HepG2 (cell line): ENCODE data around the gene APOC4. TPM values are rescaled to one million over a fixed set of nuclear protein-coding genes. Genes with fewer than 3 reads are reported as not detected.

Experiments
- AGO2 ChIP-seq: fragments of 200-400 bp; formaldehyde crosslinking; optimal IDR thresholded peaks from 2 replicates; pipeline ENCODE3; 2017; ENCODE audit warnings: mild to moderate bottlenecking, low read depth, low read length, moderate library complexity
- ARNT2 ChIP-seq: sonication (generic); formaldehyde crosslinking; IDR thresholded peaks from 2 replicates; pipeline ENCODE4 v1.8.0; 2022; ENCODE audit warnings: mild to moderate bottlenecking, low read depth, missing genetic modification reagents, moderate library complexity
- CSRNP2 ChIP-seq: sonication (generic); formaldehyde crosslinking; conservative IDR thresholded peaks from 2 replicates; pipeline ENCODE4 v1.8.0; 2022; ENCODE audit warnings: low read depth, missing genetic modification reagents
- KLF11 ChIP-seq: IDR thresholded peaks from 2 replicates; pipeline ENCODE4 v1.6.1; 2016; ENCODE audit warnings: missing compliant biosample characterization
- RBFOX2 ChIP-seq: fragments of 200-400 bp; formaldehyde crosslinking; IDR thresholded peaks from 2 replicates; pipeline ENCODE4 v1.6.1; 2017; ENCODE audit warnings: low read depth, mild to moderate bottlenecking, low read length
- RERE ChIP-seq: IDR thresholded peaks from 2 replicates; pipeline ENCODE4 v1.6.1; 2016; ENCODE audit warnings: low read depth, missing genetic modification reagents, missing compliant biosample characterization
- SKI ChIP-seq: fragments of 450-650 bp; IDR thresholded peaks from one replicate; pipeline ENCODE4 v1.6.1; 2018; ENCODE audit warnings: mild to moderate bottlenecking; ENCODE audit not compliant: partially characterized antibody
- TAF15 ChIP-seq: fragments of 200-400 bp; formaldehyde crosslinking; IDR thresholded peaks from one replicate; pipeline ENCODE4 v1.6.1; 2018; ENCODE audit warnings: mild to moderate bottlenecking, low read depth, low read length; ENCODE audit not compliant: poor library complexity, severe bottlenecking
- TBL1XR1 ChIP-seq: fragments of 150-350 bp; IDR thresholded peaks from 2 replicates; pipeline ENCODE4 v1.6.1; 2014; ENCODE audit warnings: borderline replicate concordance, low read length; ENCODE audit not compliant: partially characterized antibody
- ZBTB7B ChIP-seq: sonication (generic); formaldehyde crosslinking; IDR thresholded peaks from 2 replicates; pipeline ENCODE4 v1.4.0; 2020; ENCODE audit warnings: missing genetic modification reagents
- ZNF121 ChIP-seq: sonication (generic); formaldehyde crosslinking; IDR thresholded peaks from 2 replicates; pipeline ENCODE4 v1.5.0; 2020; ENCODE audit warnings: mild to moderate bottlenecking, missing genetic modification reagents
- ZNF431 ChIP-seq: sonication (generic); formaldehyde crosslinking; IDR thresholded peaks from 2 replicates; pipeline ENCODE4 v1.9.0; 2022; ENCODE audit warnings: missing genetic modification reagents, low read depth, mild to moderate bottlenecking, borderline replicate concordance
- ZNF776 ChIP-seq: sonication (generic); formaldehyde crosslinking; IDR thresholded peaks from 2 replicates; pipeline ENCODE4 v1.4.0; 2020; ENCODE audit warnings: mild to moderate bottlenecking, missing genetic modification reagents
- polyA plus RNA-seq, 8 experiments: library from polyadenylated mRNA; depleted of rRNA in 3 of 8; stranded (reverse) in 7 of 8; unstranded in 1 of 8; fragments of >200 nt; fragmentation: Illumina TruSeq in 4 of 8; extraction: Trizol in 4 of 8; gene quantifications; 2 replicates each; pipeline versions ENCODE4 v1.2.1 to v1.2.3, GENCODE V29; 2011 to 2016; ENCODE audit warnings: low read depth in 4 of 8, missing spikeins in 1 of 8, mixed read lengths in 1 of 8; ENCODE audit not compliant: insufficient read depth in 1 of 8
- total RNA-seq, 5 experiments: library from RNA; depleted of rRNA; stranded (reverse); fragments of >200 nt; fragmentation: Illumina TruSeq; extraction: Trizol; gene quantifications; 2 replicates each; pipeline ENCODE4 v1.2.3, GENCODE V29; 2016; ENCODE audit warnings: low read depth in 1 of 5
- TF ChIP-seq, protein P1 (sequence below): sonication (generic); formaldehyde crosslinking; IDR thresholded peaks from 2 replicates; pipeline ENCODE4 v1.5.1; 2020; ENCODE audit warnings: mild to moderate bottlenecking, missing genetic modification reagents, moderate library complexity
- TF ChIP-seq, protein P2 (sequence below): sonication (generic); formaldehyde crosslinking; IDR thresholded peaks from 2 replicates; pipeline ENCODE4 v1.5.0; 2020; ENCODE audit warnings: mild to moderate bottlenecking, missing genetic modification reagents, borderline replicate concordance

Gene APOC4
- total and polyA plus RNA-seq, 2 of the 13 experiments (the other 11 are each of a cell fraction or from before 2014, with no cell fraction given), result 0.46 TPM; not detected in 1

DNA sequence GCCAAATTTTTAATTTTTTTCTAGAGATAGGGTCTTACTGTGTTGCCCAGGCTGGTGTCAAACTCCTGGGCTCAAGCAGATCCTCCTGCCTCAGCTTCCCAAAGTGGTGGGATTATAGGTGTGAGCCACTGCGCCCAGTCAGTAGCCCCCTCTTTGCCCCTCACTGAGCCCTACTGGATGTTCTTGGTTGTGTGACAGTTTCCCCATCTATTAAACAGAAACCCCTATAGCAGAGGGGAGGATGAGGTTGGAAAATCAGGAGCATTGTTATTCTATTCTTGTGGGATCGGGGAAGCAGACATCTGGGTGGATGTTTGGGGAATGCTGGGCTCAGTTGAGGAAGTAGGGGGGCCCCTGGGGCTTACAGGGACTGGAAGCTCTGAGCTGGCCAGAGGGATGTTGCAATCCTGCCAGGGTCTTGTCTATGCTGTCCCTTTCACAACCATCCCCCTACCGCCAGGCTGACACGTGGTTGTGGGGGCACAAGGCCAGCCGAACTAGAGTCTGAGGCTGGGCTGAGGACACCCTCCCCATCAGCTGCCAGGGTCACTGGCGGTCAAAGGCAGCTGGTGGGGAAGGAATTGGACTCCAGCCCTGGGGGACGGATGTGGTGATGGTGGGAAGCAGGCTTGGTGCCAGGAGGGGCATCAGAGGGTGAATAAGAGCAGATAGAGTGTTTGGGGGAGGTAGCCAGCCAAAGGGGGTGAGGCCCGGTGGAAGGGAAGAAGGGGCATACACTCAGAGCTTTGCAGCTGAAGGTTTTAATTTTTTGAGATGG, 16.7 kb upstream of the APOC4 start (continued):
- no peak for TF ChIP-seq CSRNP2 (CRISPR knock-in tag)
- peak; percentile 95 for TF ChIP-seq RERE
- no peak for TF ChIP-seq AGO2
- TF ChIP-seq TAF15, result no peak
- TF ChIP-seq ZBTB7B (CRISPR knock-in tag), result peak; percentile 100
- TF ChIP-seq ZNF121, result peak; percentile 99
- TF ChIP-seq KLF11 (CRISPR knock-in tag), result 0 out of 2 replicates have a peak, but pooled peaks have one; percentile 40
- peak; percentile 25; the same call in 1 of the 2 replicates for TF ChIP-seq RBFOX2
- peak; percentile 89 for TF ChIP-seq ARNT2
- TF ChIP-seq ZNF431, result peak; percentile 92
- TF ChIP-seq ZNF776 (CRISPR knock-in tag), result peak; percentile 82; the same call in 1 of the 2 replicates
- TF ChIP-seq, protein P1, sequence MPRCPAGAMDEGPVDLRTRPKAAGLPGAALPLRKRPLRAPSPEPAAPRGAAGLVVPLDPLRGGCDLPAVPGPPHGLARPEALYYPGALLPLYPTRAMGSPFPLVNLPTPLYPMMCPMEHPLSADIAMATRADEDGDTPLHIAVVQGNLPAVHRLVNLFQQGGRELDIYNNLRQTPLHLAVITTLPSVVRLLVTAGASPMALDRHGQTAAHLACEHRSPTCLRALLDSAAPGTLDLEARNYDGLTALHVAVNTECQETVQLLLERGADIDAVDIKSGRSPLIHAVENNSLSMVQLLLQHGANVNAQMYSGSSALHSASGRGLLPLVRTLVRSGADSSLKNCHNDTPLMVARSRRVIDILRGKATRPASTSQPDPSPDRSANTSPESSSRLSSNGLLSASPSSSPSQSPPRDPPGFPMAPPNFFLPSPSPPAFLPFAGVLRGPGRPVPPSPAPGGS (CRISPR knock-in tag), result peak; percentile 89
- peak; percentile 99 for TF ChIP-seq SKI
- TF ChIP-seq, protein P2, sequence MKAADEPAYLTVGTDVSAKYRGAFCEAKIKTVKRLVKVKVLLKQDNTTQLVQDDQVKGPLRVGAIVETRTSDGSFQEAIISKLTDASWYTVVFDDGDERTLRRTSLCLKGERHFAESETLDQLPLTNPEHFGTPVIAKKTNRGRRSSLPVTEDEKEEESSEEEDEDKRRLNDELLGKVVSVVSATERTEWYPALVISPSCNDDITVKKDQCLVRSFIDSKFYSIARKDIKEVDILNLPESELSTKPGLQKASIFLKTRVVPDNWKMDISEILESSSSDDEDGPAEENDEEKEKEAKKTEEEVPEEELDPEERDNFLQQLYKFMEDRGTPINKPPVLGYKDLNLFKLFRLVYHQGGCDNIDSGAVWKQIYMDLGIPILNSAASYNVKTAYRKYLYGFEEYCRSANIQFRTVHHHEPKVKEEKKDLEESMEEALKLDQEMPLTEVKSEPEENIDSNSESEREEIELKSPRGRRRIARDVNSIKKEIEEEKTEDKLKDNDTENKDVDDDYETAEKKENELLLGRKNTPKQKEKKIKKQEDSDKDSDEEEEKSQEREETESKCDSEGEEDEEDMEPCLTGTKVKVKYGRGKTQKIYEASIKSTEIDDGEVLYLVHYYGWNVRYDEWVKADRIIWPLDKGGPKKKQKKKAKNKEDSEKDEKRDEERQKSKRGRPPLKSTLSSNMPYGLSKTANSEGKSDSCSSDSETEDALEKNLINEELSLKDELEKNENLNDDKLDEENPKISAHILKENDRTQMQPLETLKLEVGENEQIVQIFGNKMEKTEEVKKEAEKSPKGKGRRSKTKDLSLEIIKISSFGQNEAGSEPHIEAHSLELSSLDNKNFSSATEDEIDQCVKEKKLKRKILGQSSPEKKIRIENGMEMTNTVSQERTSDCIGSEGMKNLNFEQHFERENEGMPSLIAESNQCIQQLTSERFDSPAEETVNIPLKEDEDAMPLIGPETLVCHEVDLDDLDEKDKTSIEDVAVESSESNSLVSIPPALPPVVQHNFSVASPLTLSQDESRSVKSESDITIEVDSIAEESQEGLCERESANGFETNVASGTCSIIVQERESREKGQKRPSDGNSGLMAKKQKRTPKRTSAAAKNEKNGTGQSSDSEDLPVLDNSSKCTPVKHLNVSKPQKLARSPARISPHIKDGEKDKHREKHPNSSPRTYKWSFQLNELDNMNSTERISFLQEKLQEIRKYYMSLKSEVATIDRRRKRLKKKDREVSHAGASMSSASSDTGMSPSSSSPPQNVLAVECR (CRISPR knock-in tag), result peak; percentile 86; the same call in 1 of the 2 replicates
- TF ChIP-seq TBL1XR1, result peak; percentile 91
